ENCODE data around the gene PIGP. TPM values are rescaled to one million over a fixed set of nuclear protein-coding genes. Genes with fewer than 3 reads are reported as not detected.

The PIGP gene
- total and polyA plus RNA-seq, 2 of the 8 experiments (the other 6 are each of a cell fraction or from before 2014, with no cell fraction given): 11.3 to 18.0 TPM

GRCh38 chr21:37076087-37076850 lies 3.4 kb upstream of the PIGP start (continued):
- TF ChIP-seq CHD7 (IDR thresholded peaks at IDR 0.05; ENCODE audit: insufficient replicate concordance, low read length) (no peak), JUN (IDR thresholded peaks at IDR 0.05; ENCODE audit: low read depth, low read length) (no peak), SP1 (IDR thresholded peaks at IDR 0.05; ENCODE audit: low read depth, low read length) (no peak), BRCA1 (IDR thresholded peaks at IDR 0.05; ENCODE audit: low read depth, low read length) (no peak), TEAD4 (IDR thresholded peaks at IDR 0.05; ENCODE audit: low read depth, low read length) (no peak), GTF2F1 (IDR thresholded peaks at IDR 0.05; ENCODE audit: borderline replicate concordance, low read depth, low read length) (no peak), NANOG (IDR thresholded peaks at IDR 0.05; ENCODE audit: insufficient read depth, low read depth, low read length, poor library complexity, severe bottlenecking) (no peak)

Data from H1 (cell line).